HCT116 (cell line): ENCODE results near the gene MOV10. TPM values are rescaled to one million over a fixed set of nuclear protein-coding genes. Genes with fewer than 3 reads are reported as not detected.

Source experiments
- ATAC-seq: fragments of 200-7000 bp; cut with Tn5 transposase; 2 replicates; pipeline ENCODE4 v1.9.1; 2020; ENCODE audit warnings: mild to moderate bottlenecking, moderate library complexity
- BruUV-seq: library from RNA; stranded (reverse); fragments of 400-500 nt; replicated peaks from 2 replicates; lab custom pipeline; 2021; lab: Mats Ljungman, UMichigan
- CTCF ChIA-PET: fragments of 300-600 bp; sonication (Branson Sonifier 250); formaldehyde crosslinking; loops from one replicate; lab custom pipeline; 2021; ENCODE audit warnings: antibody characterized with exemption; lab: Charles Lee
- POLR2A ChIA-PET: fragments of 300-600, 350-600 bp; sonication (Branson Sonifier 250); formaldehyde crosslinking; loops from one replicate; lab custom pipeline; 2021; ENCODE audit warnings: antibody characterized with exemption; lab: Charles Lee
- RAD21 ChIA-PET, 2 experiments: fragments of 300-600 bp; sonication (Branson Sonifier 250); formaldehyde crosslinking; loops; one replicate each; lab custom pipeline; 2023; ENCODE audit warnings: low total read pairs in 2 of 2; ENCODE audit not compliant: uncharacterized antibody in 2 of 2, unreplicated experiment in 2 of 2, low non-redundant PET in 1 of 2; lab: Charles Lee
- DNase-seq: peaks from one replicate; pipeline ENCODE4 v3.0.0-alpha.2; 2010; ENCODE audit warnings: low read depth, low spot score
- H2AFZ ChIP-seq: fragments of 200-600 bp; shearing (Covaris generic), sonication (generic); 2 replicates; pipeline ENCODE4 v1.6.1; 2017; ENCODE audit warnings: low read depth, mixed run types, mixed read lengths, antibody characterized with exemption, low read length; ENCODE audit not compliant: poor library complexity, severe bottlenecking
- H3K27ac ChIP-seq: 2 replicates; pipeline ENCODE4 v1.5.1; 2012; ENCODE audit warnings: low read depth, low read length
- H3K27me3 ChIP-seq: fragments of 200-600 bp; sonication (generic); 2 replicates; pipeline ENCODE4 v1.6.1; 2016; ENCODE audit warnings: mixed run types, low read length, mixed read lengths; ENCODE audit not compliant: insufficient read depth
- H3K36me3 ChIP-seq, 2 experiments: fragments of 200-500 bp in 1 of 2; fragments of 200-600 bp in 1 of 2; sonication (Bioruptor generic) in 1 of 2; sonication (generic) in 1 of 2; 2 replicates each; pipeline versions ENCODE4 v1.5.1 to v1.6.1; 2014 to 2016; ENCODE audit warnings: low read length in 2 of 2, inconsistent platforms in 1 of 2, mixed read lengths in 1 of 2, mixed run types in 1 of 2; ENCODE audit not compliant: insufficient read depth in 2 of 2, control insufficient read depth in 1 of 2
- H3K4me1 ChIP-seq, 2 experiments: fragments of 200-600 bp in 1 of 2; sonication (generic) in 1 of 2; 2 replicates each; pipeline versions ENCODE4 v1.5.1 to v1.6.1; 2012 to 2017; ENCODE audit warnings: low read length in 2 of 2, inconsistent platforms in 1 of 2, mild to moderate bottlenecking in 1 of 2, mixed read lengths in 1 of 2, mixed run types in 1 of 2, moderate library complexity in 1 of 2; ENCODE audit not compliant: insufficient read depth in 2 of 2, control insufficient read depth in 1 of 2
- H3K4me2 ChIP-seq: fragments of 200-600 bp; sonication (generic); 2 replicates; pipeline ENCODE4 v1.6.1; 2017; ENCODE audit warnings: mixed run types, low read length, mixed read lengths
- H3K4me3 ChIP-seq, 2 experiments: fragments of 200-600 bp in 1 of 2; sonication (generic) in 1 of 2; replicated peaks in 1 of 2; 2 replicates each; pipeline ENCODE4 v1.5.1; 2011 to 2016; ENCODE audit warnings: low read length in 2 of 2, control low read depth in 1 of 2, low read depth in 1 of 2, mild to moderate bottlenecking in 1 of 2, mixed read lengths in 1 of 2, mixed run types in 1 of 2
- H3K79me2 ChIP-seq: fragments of 200-600 bp; sonication (generic); 2 replicates; pipeline ENCODE4 v1.6.1; 2017; ENCODE audit warnings: mild to moderate bottlenecking, mixed run types, low read length, moderate library complexity, mixed read lengths; ENCODE audit not compliant: insufficient read depth
- H3K9ac ChIP-seq: fragments of 200-600 bp; sonication (generic); 2 replicates; pipeline ENCODE4 v1.6.1; 2016; ENCODE audit warnings: low read length, mixed read lengths
- H3K9me2 ChIP-seq: fragments of 200-600 bp; sonication (generic), shearing (Covaris generic); 2 replicates; pipeline ENCODE4 v1.6.1; 2017; ENCODE audit warnings: mixed run types, mild to moderate bottlenecking, moderate library complexity; ENCODE audit not compliant: insufficient read depth
- H3K9me3 ChIP-seq, 2 experiments: fragments of 200-500 bp in 1 of 2; fragments of 200-600 bp in 1 of 2; sonication (Bioruptor generic) in 1 of 2; sonication (generic) in 1 of 2; 2 replicates each; pipeline ENCODE4 v1.6.1; 2014 to 2017; ENCODE audit warnings: low read length in 2 of 2, mixed read lengths in 2 of 2, inconsistent platforms in 1 of 2, low read depth in 1 of 2, mild to moderate bottlenecking in 1 of 2, mixed run types in 1 of 2, moderate library complexity in 1 of 2; ENCODE audit not compliant: control insufficient read depth in 1 of 2, insufficient read depth in 1 of 2
- H4K20me1 ChIP-seq: fragments of 200-600 bp; sonication (generic), shearing (Covaris generic); 2 replicates; pipeline ENCODE4 v1.6.1; 2017; ENCODE audit warnings: mixed run types, mild to moderate bottlenecking, moderate library complexity; ENCODE audit not compliant: insufficient read depth
- CBX3 ChIP-seq: IDR thresholded peaks from 2 replicates; pipeline ENCODE4 v1.6.1; 2012; ENCODE audit warnings: low read depth
- CEBPB ChIP-seq: IDR thresholded peaks from 2 replicates; pipeline ENCODE4 v1.6.1; 2012; ENCODE audit warnings: low read depth
- ELF1 ChIP-seq: IDR thresholded peaks from 2 replicates; pipeline ENCODE4 v1.6.1; 2012; ENCODE audit warnings: low read depth, borderline replicate concordance
- EZH2 ChIP-seq: fragments of 200-600 bp; sonication (generic); IDR thresholded peaks from 2 replicates; pipeline ENCODE4 v1.6.1; 2017; ENCODE audit warnings: antibody characterized with exemption, mixed run types
- JUND ChIP-seq: IDR thresholded peaks from 2 replicates; pipeline ENCODE4 v1.6.1; 2012
- MAX ChIP-seq: IDR thresholded peaks from 2 replicates; pipeline ENCODE4 v1.6.1; 2012
- POLR2A ChIP-seq: IDR thresholded peaks from 2 replicates; pipeline ENCODE4 v1.7.0; 2011; ENCODE audit warnings: borderline replicate concordance; ENCODE audit not compliant: insufficient read depth, insufficient read length; ENCODE audit errors: extremely low read depth
- SIN3A ChIP-seq: IDR thresholded peaks from 2 replicates; pipeline ENCODE4 v1.6.1; 2012; ENCODE audit warnings: low read depth
- SP1 ChIP-seq: IDR thresholded peaks from 2 replicates; pipeline ENCODE4 v1.6.1; 2012; ENCODE audit warnings: low read depth
- TCF7L2 ChIP-seq: IDR thresholded peaks from 2 replicates; pipeline ENCODE4 v1.7.0; 2011; ENCODE audit warnings: borderline replicate concordance, inconsistent platforms; ENCODE audit not compliant: insufficient read depth, insufficient read length; ENCODE audit errors: extremely low read depth
- YY1 ChIP-seq: IDR thresholded peaks from 2 replicates; pipeline ENCODE4 v1.6.1; 2011; ENCODE audit warnings: low read length, low read depth, moderate library complexity, mild to moderate bottlenecking; ENCODE audit not compliant: insufficient replicate concordance; ENCODE audit errors: extremely low read depth
- intact Hi-C: fragments of 100-400 bp; cut with micrococcal nuclease; formaldehyde crosslinking; loops from 2 replicates; pipeline ENCODE4 v1.10.0; 2022
- total RNA-seq: library from RNA; stranded (reverse); gene quantifications from one replicate; pipeline ENCODE4 v1.2.1, GENCODE V29; 2021; ENCODE audit not compliant: unreplicated experiment
- TF ChIP-seq, protein P1 (sequence below): IDR thresholded peaks from 2 replicates; pipeline ENCODE4 v1.6.1; 2012; ENCODE audit warnings: low read depth
- TF ChIP-seq, protein P2 (sequence below): IDR thresholded peaks from 2 replicates; pipeline ENCODE4 v1.6.1; 2011; ENCODE audit warnings: mild to moderate bottlenecking, low read length, moderate library complexity; ENCODE audit not compliant: insufficient replicate concordance; ENCODE audit errors: extremely low read depth
- TF ChIP-seq, protein P3 (sequence below): IDR thresholded peaks from 2 replicates; pipeline ENCODE4 v1.6.1; 2012

The MOV10 gene
- total RNA-seq, 1 experiment from 2014 or later = 109 TPM

GRCh38 chr1:112672009-112672408 lies 2.5 kb upstream of the MOV10 start:
- ChIA-PET RAD21 (no interaction called here), POLR2A (no interaction called here), CTCF (no interaction called here)
- Histone ChIP-seq H3K9me2 (no peaks in the 10 kb centered on the region), H3K9ac (no peak overlapping the region), H3K79me2 (peaks cover 14% of the 10 kb centered on the region), H3K36me3 (peaks cover 13 to 24% of the 10 kb centered on the region in 2 experiments; a peak in 3 of 4 replicates), H3K27me3 (no peaks in the 10 kb centered on the region), H3K9me3 (no peaks in the 10 kb centered on the region), H3K27ac (no peak overlapping the region), H3K4me1 (peaks cover 4 to 29% of the 10 kb centered on the region in 2 experiments; a peak in 3 of 4 replicates), H2AFZ (no peak overlapping the region), H4K20me1 (no peaks in the 10 kb centered on the region), H3K4me2 (no peak overlapping the region), H3K4me3 (no peak overlapping the region)
- BruUV-seq = no TSS peak
- no peak for ATAC-seq
- intact Hi-C loops = no loop called here
- TF ChIP-seq YY1 (no peak), MAX (no peak), SIN3A (no peak), CBX3 (no peak), SP1 (no peak), CEBPB (no peak), POLR2A (no peak), EZH2 (no peak), TCF7L2 (no peak), JUND (no peak), ELF1 (no peak)
- TF ChIP-seq, protein P1, sequence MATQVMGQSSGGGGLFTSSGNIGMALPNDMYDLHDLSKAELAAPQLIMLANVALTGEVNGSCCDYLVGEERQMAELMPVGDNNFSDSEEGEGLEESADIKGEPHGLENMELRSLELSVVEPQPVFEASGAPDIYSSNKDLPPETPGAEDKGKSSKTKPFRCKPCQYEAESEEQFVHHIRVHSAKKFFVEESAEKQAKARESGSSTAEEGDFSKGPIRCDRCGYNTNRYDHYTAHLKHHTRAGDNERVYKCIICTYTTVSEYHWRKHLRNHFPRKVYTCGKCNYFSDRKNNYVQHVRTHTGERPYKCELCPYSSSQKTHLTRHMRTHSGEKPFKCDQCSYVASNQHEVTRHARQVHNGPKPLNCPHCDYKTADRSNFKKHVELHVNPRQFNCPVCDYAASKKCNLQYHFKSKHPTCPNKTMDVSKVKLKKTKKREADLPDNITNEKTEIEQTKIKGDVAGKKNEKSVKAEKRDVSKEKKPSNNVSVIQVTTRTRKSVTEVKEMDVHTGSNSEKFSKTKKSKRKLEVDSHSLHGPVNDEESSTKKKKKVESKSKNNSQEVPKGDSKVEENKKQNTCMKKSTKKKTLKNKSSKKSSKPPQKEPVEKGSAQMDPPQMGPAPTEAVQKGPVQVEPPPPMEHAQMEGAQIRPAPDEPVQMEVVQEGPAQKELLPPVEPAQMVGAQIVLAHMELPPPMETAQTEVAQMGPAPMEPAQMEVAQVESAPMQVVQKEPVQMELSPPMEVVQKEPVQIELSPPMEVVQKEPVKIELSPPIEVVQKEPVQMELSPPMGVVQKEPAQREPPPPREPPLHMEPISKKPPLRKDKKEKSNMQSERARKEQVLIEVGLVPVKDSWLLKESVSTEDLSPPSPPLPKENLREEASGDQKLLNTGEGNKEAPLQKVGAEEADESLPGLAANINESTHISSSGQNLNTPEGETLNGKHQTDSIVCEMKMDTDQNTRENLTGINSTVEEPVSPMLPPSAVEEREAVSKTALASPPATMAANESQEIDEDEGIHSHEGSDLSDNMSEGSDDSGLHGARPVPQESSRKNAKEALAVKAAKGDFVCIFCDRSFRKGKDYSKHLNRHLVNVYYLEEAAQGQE = no peak
- TF ChIP-seq, protein P2, sequence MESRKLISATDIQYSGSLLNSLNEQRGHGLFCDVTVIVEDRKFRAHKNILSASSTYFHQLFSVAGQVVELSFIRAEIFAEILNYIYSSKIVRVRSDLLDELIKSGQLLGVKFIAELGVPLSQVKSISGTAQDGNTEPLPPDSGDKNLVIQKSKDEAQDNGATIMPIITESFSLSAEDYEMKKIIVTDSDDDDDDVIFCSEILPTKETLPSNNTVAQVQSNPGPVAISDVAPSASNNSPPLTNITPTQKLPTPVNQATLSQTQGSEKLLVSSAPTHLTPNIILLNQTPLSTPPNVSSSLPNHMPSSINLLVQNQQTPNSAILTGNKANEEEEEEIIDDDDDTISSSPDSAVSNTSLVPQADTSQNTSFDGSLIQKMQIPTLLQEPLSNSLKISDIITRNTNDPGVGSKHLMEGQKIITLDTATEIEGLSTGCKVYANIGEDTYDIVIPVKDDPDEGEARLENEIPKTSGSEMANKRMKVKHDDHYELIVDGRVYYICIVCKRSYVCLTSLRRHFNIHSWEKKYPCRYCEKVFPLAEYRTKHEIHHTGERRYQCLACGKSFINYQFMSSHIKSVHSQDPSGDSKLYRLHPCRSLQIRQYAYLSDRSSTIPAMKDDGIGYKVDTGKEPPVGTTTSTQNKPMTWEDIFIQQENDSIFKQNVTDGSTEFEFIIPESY = no peak
- TF ChIP-seq, protein P3, sequence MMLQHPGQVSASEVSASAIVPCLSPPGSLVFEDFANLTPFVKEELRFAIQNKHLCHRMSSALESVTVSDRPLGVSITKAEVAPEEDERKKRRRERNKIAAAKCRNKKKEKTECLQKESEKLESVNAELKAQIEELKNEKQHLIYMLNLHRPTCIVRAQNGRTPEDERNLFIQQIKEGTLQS = no peak
- no peak for DNase-seq
